HG03439 (cell line): ENCODE results near the gene CBY2.
"Not testable (repeated sequence)": the region's sequence is repeated elsewhere in the genome, so short reads cannot be mapped to it uniquely, and the experiment has no call there.

Source experiments
- ATAC-seq: cut with Tn5 transposase; IDR thresholded peaks from one replicate; pipeline ENCODE4 v1.9.1; 2021; ENCODE audit warnings: mild to moderate bottlenecking, moderate library complexity; ENCODE audit not compliant: unreplicated experiment

CBY2 gene

GRCh38 chr13:45702088-45702487, at the start of gene CBY2:
Gene CBY2 (plus strand): TSS chr13:45702320. CDS start chr13:45702391, 71 bp downstream.
- ATAC-seq = no peak

DNA sequence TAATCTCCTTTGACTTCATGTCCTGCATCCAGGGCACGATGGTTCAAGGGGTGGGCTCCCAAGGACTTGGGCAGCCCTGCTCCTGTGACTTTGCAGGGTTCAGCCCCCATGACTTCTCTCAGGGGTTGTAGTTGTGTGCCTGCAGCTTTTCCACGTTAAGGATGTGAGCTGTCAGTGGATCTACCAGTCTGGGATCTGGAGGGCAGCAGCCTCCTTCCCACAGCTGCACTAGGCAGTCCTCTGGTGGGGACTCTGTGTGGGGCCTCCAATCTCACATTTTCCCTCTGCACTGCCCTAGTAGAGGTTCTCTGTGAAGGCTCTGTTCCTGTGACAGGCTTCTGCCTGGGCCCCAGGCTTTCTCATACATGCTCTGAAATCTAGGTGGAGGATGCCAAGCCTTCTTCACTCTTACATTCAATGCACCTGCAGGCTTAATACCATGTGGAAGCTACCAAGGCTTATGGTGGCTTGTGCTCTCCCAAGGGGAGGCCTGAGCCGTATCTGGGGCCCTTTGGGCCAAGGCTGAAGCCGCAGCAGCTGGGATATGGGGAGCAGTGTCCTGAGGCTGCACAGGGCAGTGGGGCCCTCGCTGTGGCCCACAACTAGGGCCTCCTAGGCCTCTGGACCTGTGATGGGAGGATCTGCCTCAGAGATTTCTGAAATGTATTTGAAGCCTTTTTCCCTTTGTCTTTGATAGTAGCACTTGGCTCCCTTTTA, 47.3 kb upstream of the CBY2 start:
- no peak for ATAC-seq

DNA sequence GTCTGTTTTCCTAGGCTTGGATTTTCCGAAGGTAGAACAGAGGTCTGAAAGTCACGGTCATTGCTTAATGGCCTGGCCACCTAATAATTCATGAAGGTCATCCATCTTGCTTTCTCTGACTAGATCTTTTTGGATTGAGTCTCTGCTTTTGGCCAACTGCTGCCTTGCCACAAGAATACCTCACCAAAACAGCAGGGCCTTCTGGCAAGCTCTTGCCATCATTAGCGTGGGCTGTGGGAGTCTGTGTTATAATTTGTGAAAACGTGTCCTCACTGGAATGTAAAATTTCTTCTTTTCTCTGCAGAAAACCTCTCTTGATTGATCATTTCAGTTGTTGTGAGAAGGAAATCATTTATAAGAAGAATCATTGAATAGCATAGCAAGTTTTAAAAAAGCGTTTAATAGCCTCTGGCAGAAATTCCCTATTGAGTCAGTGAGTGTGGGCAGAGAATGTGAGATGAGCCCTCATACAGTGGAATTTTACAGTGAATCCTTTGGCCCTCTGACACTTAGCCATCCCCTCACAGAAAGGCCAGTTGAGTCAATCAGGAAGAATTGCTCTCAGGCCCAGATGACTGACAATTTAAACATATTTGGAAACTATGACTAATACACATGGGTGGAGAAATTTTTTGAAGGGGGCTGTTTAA, 43.4 kb upstream of the CBY2 start:
- no peak for ATAC-seq

DNA sequence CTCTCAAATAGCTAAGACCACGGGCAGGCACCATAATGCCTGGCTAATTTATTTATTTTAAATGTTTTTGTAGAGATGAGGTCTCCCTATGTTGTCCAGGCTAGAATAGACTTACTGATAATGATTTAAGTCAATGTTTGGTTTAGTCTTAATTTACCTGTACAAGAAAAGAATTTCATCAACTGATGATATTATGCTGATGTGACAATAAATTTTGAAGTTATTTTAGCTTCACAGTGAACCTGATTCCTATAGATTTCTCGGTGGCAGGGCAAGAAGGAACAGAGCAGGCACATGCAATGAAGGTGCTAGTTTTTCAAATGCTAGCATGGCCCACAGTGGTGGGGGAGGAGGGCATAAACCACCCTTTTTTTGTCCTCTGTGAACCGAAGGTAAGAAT, 42.6 kb upstream of the CBY2 start:
- no peak for ATAC-seq

DNA sequence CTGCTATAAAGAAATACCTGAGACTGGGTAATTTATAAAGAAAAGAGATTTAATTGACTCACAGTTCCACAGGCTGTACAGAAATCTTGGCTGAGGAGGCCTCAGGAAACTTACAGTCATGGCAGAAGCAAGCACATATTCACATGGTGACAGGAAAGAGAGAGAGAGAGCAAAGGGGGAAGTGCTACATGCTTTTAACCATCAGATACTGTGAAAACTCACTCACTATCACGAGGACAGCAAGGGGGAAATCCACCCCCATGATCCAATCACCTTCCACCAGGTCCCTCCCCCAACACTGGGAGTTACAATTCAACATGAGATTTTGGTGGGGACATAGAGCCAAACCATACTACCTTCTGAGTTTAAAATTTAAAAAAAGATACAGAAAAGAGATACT, 41.7 kb upstream of the CBY2 start:
- not testable (repeated sequence) for ATAC-seq

- no peak for ATAC-seq
These were observed 40.0 kb upstream of the CBY2 start for GRCh38 chr13:45662162-45662561.

GRCh38 chr13:45662903-45663302, 39.2 kb upstream of the CBY2 start:
- ATAC-seq = not testable (repeated sequence)

- ATAC-seq = not testable (repeated sequence)
These were observed 32.5 kb upstream of the CBY2 start for GRCh38 chr13:45669626-45670025.

DNA sequence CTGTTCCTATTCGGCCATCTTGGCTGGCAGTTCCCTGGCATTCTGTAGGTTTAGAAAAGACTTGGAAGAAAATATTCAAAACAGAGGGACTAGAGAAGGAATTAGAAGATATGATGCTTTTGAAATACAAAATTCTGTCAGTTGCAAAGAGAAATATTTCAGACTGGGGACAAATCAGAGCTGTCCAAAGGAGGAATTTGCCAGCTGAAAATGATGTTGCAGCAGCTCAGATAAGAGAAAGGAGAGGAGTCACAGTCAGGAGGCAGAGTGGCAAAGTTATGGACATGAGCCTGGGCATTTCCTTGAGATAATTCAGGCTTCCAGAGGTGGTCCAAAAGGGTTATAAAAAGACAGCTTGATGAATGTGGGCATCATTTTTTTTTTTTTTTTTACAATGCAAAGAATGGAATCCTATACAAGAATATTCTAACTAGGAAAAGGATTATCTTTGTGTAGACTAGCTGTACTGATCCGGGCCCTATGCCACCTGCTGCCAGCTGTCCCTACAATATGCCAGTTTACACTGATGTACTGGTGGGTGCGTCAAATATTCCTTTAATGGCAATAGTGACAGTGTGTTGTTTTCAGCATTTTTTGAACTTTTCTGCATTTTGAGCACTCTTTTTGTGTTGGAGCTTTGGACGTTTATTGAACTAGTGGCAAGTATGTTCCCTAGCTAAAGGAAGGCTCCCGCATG, 31.8 kb upstream of the CBY2 start:
- no peak for ATAC-seq

GRCh38 chr13:45674908-45675307, 27.2 kb upstream of the CBY2 start:
- no peak for ATAC-seq

- no peak for ATAC-seq
These were observed 23.8 kb upstream of the CBY2 start for GRCh38 chr13:45678282-45678681.

GRCh38 chr13:45681113-45681512, 21.0 kb upstream of the CBY2 start:
- ATAC-seq = no peak

DNA sequence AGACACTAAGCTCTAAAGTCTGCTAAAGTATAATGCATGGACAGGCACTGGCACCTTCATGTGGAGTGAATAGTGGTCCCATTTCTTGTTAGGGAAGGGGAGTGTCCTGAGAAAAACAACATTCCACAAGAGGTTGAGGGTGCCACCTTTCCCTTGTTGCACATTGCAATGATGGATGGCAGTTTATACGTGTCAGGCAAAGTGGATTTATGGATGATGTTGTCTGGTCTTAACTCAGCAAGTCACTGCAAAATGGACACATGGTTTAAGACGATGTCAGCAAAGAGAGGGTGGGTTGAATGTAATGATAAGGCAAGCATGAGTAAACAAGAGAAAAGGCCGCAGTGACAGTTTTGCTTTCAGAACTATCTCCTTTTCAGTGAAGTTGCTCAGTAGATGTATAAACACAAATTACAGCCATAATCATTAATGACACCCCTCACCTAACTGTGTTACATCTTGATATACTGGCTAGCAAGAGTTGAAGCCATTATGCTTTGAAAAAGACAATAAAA, 19.6 kb upstream of the CBY2 start:
- ATAC-seq = no peak

GRCh38 chr13:45683701-45684100, 18.4 kb upstream of the CBY2 start:
- ATAC-seq = no peak

DNA sequence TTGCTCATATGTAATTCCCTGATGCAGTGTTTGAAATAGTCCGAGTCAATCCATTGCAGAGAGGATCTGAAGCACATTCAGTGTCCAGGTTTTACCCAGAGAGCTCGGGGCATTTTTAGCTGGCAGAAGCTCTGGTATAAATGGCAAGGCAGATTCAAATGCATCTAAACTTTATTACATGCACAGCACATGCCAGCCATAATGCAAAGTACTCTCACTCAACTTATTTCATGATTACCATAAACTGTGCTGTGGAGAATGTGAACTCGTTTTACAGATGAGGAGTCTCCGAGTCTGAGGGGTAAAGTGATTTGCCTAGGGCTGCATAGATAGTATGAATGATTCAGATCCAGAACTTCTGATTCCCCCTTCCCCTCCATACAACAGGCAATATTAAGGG, 13.5 kb upstream of the CBY2 start:
- ATAC-seq = no peak

DNA sequence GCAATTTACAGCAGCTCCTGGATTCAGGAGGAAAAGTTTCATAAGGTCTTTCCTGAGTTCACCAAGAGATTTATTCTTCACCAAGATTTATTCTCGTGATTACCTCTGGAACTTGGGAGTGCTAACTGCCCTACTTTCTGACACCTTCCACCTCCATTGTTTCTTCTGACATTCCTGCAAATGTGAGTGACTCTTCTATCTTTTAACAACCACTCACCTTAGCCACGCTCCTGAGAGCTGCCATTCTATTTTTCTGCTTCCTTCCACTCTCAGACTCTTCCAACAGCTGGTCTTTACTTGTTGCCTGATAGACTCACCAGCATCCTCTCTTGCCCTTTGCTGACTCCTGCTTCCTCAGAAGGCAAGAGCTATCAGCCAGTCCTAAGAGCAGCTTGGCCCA, 11.5 kb upstream of the CBY2 start:
- ATAC-seq = no peak

- ATAC-seq = no peak
These were observed 10.9 kb upstream of the CBY2 start for GRCh38 chr13:45691251-45691650.

GRCh38 chr13:45691667-45692066, 10.5 kb upstream of the CBY2 start:
- no peak for ATAC-seq

DNA sequence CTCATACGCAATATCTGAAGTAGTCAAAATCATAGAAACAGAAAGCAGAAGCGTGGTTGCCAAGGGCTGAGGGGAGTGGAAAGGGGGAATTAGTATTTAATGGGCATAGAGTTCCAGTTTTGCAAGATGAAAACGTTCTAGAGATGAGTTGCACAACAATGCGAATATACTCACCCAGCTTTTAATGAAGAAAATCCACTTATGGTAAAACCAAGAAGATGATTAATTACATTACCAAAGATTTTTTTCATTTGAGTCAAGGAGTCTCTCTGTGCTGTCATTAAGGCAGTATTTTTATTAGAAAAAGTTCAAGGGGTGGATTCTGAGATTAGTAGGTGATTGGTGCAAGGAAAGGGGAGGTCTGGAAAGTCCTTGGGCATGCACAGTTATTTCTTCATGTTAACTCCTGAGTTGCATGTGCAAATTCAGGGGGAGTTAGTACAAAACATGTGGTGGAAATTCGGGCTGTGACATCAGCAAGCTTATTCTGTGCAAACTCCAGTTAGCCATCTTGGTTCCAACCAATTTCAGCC, 6.9 kb upstream of the CBY2 start:
- peak; percentile 55 for ATAC-seq

- ATAC-seq = peak; percentile 49
These were observed 5.4 kb upstream of the CBY2 start for GRCh38 chr13:45696610-45697226.
